HG02938 (cell line): ENCODE measurements around the gene SLC25A45.

Experiments
- ATAC-seq: cut with Tn5 transposase; IDR thresholded peaks from one replicate; pipeline ENCODE4 v1.9.1; 2021; ENCODE audit warnings: mild to moderate bottlenecking, moderate library complexity; ENCODE audit not compliant: unreplicated experiment

SLC25A45 gene

DNA sequence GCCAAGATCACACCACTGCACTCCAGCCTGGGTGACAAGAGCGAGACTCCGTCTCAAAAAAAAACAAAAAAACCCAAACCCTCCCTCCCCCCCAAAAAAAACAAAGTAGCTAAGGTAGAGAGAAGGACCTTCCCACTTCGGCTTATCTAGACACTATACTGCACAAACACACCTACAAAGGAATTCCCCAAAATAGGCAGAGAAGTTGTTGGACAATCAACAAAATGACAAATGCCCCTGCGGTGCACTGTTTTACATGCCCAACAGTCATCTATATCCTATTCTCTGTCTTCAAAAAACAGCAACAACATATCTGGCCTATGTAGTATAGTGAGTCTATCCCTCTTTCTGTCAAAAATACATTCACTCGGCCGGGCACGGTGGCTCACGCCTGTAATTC lies 55.4 kb downstream of the SLC25A45 start:
- no peak for ATAC-seq

DNA sequence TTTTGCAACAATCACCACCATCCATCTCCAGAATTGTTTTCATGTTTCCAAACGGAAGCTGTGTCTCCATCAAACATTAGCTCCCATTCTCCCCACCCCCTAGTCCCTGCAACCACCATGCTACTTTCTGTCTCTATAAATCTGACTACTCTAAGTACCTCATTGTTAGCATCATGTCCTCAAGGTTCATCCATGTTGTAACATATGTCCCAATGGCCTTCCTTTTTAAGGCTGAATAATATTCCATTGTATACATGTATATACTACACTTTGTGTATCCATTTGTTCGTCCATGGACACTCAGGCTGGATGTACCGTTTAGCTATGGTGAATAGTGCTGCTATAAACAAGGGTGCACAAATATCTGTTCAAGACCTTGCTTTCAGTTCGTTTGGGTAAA lies 57.0 kb downstream of the SLC25A45 start:
- no peak for ATAC-seq
